GM15510 (cell line): ENCODE data around the gene RSRC1.

Source experiments
- POLR2A ChIP-seq: IDR thresholded peaks from 3 replicates; pipeline ENCODE4 v1.6.1; 2011; ENCODE audit warnings: borderline replicate concordance; ENCODE audit not compliant: insufficient read length; ENCODE audit errors: extremely low read depth

RSRC1 gene

DNA sequence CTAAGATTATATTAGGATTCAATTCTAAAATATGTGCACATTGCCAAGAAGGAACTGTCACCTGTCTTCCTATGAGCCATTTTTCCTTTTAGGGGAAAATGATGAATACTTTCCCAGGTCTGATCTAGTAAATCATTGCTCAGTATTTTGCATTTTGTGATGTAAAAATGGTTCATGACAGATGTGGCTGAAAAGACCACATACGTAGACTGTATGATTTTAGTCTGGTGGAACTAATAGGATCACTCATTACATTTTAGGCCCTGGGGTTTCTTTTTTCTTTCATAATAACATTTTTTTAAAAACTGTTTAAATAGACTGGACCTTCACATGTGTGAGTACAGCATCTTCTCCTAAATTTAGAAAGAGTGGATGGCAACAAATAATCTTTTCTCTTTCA, 259.4 kb downstream of the RSRC1 start:
- TF ChIP-seq POLR2A, result no peak

GRCh38 chr3:158379517-158379916, 269.6 kb downstream of the RSRC1 start:
- no peak for TF ChIP-seq POLR2A

GRCh38 chr3:158381262-158381868, 271.5 kb downstream of the RSRC1 start:
- TF ChIP-seq POLR2A, result no peak

DNA sequence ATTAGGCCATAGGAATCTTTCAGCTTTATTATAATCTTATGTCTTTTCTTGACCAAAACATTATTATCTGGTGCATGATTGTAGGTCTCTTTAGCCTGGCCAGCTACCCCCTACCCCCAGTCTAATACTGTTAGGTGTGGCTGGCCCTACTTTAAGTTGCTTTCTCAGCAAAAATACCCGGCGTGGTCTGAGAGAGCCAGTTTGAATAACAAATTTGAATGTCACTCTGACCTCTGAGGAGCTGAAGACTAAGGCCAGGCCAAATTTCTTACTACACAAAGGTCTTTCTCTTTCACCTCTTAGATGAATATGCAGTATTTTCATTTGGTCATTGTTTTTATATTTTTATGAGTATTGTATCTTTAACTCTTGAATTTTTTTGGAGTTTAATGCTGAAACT, 272.6 kb downstream of the RSRC1 start:
- no peak for TF ChIP-seq POLR2A

- no peak for TF ChIP-seq POLR2A
Measured at GRCh38 chr3:158384019-158384418, 274.1 kb downstream of the RSRC1 start.

- no peak for TF ChIP-seq POLR2A
Measured at GRCh38 chr3:158395421-158395820, 285.5 kb downstream of the RSRC1 start.

- TF ChIP-seq POLR2A, result no peak
Measured at GRCh38 chr3:158402590-158402989, 292.7 kb downstream of the RSRC1 start.

DNA sequence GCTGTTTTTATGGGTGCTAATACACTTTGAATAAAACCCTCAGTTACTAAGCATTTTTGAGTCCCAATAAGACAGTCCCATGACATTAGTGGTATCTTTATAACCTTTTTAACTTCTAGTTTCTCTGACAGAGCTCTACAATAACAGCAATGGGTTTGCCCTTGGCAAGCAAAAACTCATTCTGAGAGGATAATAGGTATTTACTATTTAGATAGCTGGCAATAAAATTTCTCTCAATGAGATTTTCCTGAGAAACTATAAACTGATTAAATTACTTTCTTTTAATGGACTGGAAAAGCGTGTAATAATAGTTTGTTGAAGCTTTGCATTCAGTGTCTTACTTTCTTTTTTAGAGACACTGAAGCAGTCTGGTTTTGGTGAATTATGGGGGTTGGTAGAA, 293.1 kb downstream of the RSRC1 start:
- TF ChIP-seq POLR2A, result no peak

- no peak for TF ChIP-seq POLR2A
Measured at GRCh38 chr3:158404131-158404718, 294.3 kb downstream of the RSRC1 start.

GRCh38 chr3:158405507-158405906, 295.6 kb downstream of the RSRC1 start:
- TF ChIP-seq POLR2A, result no peak

DNA sequence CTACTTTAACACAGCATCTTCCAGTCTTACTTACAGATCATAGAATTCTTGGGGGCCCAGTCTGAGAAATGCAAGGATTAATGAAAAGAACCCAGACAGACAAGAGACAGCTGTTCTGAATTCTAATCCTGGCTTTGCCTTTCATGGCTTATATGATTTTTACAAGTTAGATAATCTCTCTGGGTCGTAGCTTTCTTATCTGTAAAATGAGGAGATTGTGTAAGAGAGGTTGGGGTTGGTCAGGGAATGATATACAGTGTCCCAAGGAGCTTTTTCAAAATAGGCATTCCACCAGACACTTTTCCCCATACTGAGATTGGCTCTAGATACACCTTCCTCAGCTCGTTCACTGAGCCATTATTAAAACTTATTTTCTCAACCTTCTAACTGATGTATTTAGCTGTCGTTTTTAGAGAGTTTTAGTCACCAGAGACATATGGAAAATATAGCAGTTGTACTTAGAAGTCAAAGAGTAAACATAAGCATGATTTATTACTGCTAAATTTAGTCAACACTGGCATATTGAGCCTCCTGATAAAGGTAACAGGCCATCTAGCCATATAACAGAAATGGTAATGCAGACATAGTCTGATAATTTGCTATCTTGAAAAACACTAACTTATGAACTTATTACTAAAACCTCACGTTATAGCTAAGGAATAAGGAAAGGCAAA, 298.1 kb downstream of the RSRC1 start:
- no peak for TF ChIP-seq POLR2A

- no peak for TF ChIP-seq POLR2A
Measured at GRCh38 chr3:158418035-158418434, 308.1 kb downstream of the RSRC1 start.

DNA sequence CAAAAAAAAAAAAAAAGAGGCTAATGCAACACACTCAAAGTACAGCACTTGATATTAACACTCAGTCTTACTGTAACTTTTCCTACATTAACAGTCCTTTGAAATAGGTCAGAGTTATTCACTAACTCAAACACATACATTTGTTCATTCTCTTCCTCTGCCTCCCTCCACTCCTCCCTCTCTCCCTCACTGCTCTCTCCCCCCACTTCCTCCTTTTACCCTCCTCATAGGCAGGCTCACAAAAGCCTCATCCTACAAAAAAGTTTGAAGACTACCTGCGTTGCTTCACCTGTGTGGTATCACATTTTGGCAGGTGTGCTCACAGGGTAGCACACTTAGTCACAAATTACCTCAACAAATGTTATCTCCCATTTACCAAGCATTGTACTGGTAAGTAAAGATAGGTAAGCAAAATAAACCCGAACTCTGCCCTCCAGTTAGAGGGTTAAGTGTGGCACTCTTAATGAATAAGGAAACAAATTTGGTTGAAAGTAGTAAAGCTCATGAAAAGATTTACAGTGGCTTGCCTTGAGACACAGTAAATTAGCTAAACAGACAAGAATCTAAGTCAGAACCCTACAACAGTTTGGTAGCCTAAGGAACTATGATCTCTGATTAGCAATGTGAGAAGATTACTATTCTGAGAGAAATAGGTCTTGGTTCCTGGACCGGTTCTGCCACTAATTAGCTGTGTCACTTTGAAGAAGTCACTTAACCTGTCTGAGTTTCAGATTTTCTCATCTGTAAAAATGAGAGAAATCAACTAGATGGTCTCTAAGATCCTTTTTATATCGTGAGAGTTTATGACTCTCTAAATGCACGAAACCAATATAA, 310.1 kb downstream of the RSRC1 start:
- no peak for TF ChIP-seq POLR2A

GRCh38 chr3:158420654-158421396, 310.9 kb downstream of the RSRC1 start:
- TF ChIP-seq POLR2A, result no peak
